Brain microvascular endothelial cell (primary cell): ENCODE results near the gene CFAP97D2.

ENCODE experiments used
- DNase-seq: peaks from one replicate; pipeline ENCODE4 v3.0.0-alpha.2; 2020
- H3K27ac ChIP-seq: fragments of 250-450 bp; sonication (Bioruptor Pico); 2 replicates; pipeline ENCODE4 v1.5.1; 2020; ENCODE audit warnings: mild to moderate bottlenecking, moderate library complexity
- H3K27me3 ChIP-seq: fragments of 250-450 bp; sonication (Bioruptor Pico); replicated peaks from 2 replicates; pipeline ENCODE4 v1.5.1; 2020; ENCODE audit warnings: mild to moderate bottlenecking
- H3K36me3 ChIP-seq: fragments of 250-450 bp; sonication (Bioruptor Pico); replicated peaks from 2 replicates; pipeline ENCODE4 v1.5.1; 2020; ENCODE audit warnings: mild to moderate bottlenecking
- H3K4me3 ChIP-seq: 2 replicates; pipeline ENCODE4 v1.5.1; 2011; ENCODE audit warnings: low read depth, mild to moderate bottlenecking, control low read depth, low read length, moderate library complexity
- CTCF ChIP-seq: IDR thresholded peaks from 2 replicates; pipeline ENCODE4 v1.5.1; 2011; ENCODE audit warnings: low read depth, mild to moderate bottlenecking, moderate library complexity, low read length, control low read depth, inconsistent platforms; ENCODE audit errors: missing control alignments
- in situ Hi-C: cut with HindIII; loops from 2 replicates; pipeline ENCODE4 v1.10.0; 2017; ENCODE audit warnings: low sequenced_read_pairs, low pct_ligation_motif_present

Gene CFAP97D2

GRCh38 chr13:114224201-114224600 lies 45.1 kb downstream of the CFAP97D2 start:
- in situ Hi-C loops, result no loop called here
- no peaks in the 10 kb centered on the region for H3K36me3 ChIP-seq
- H3K27ac ChIP-seq, result no peak overlapping the region
- TF ChIP-seq CTCF, result no peak
- H3K4me3 ChIP-seq, result no peak overlapping the region
- H3K27me3 ChIP-seq, result peaks cover 6% of the 10 kb centered on the region
- no peak for DNase-seq

GRCh38 chr13:114225610-114226009 lies 46.6 kb downstream of the CFAP97D2 start:
- no peak for TF ChIP-seq CTCF
- Histone ChIP-seq H3K27ac (no peak overlapping the region), H3K27me3 (peaks cover 7% of the 10 kb centered on the region), H3K36me3 (no peaks in the 10 kb centered on the region), H3K4me3 (no peak overlapping the region)
- DNase-seq, result no peak
- in situ Hi-C loops, result no loop called here

- in situ Hi-C loops, result no loop called here
- Histone ChIP-seq H3K4me3 (no peak overlapping the region), H3K27ac (no peak overlapping the region), H3K36me3 (no peaks in the 10 kb centered on the region), H3K27me3 (peaks cover 7% of the 10 kb centered on the region)
- no peak for DNase-seq
- no peak for TF ChIP-seq CTCF
Observed at GRCh38 chr13:114226088-114226487, 47.0 kb downstream of the CFAP97D2 start.

GRCh38 chr13:114226699-114227323 lies 47.8 kb downstream of the CFAP97D2 start:
- in situ Hi-C loops, result no loop called here
- TF ChIP-seq CTCF, result peak; percentile 96
- Histone ChIP-seq H3K36me3 (no peaks in the 10 kb centered on the region), H3K27ac (no peak overlapping the region), H3K27me3 (peaks cover 7% of the 10 kb centered on the region), H3K4me3 (no peak overlapping the region)
- DNase-seq, result peak; percentile 77

- peaks cover 7% of the 10 kb centered on the region for H3K27me3 ChIP-seq
Observed at GRCh38 chr13:114227528-114227927, 48.5 kb downstream of the CFAP97D2 start.

More at GRCh38 chr13:114227528-114227927, 48.5 kb downstream of the CFAP97D2 start:
- Histone ChIP-seq H3K27ac (no peak overlapping the region), H3K36me3 (no peaks in the 10 kb centered on the region), H3K4me3 (no peak overlapping the region)
- DNase-seq, result no peak
- TF ChIP-seq CTCF, result no peak
- in situ Hi-C loops, result no loop called here
